ENCODE data around the gene KIAA1671.

The KIAA1671 gene

DNA sequence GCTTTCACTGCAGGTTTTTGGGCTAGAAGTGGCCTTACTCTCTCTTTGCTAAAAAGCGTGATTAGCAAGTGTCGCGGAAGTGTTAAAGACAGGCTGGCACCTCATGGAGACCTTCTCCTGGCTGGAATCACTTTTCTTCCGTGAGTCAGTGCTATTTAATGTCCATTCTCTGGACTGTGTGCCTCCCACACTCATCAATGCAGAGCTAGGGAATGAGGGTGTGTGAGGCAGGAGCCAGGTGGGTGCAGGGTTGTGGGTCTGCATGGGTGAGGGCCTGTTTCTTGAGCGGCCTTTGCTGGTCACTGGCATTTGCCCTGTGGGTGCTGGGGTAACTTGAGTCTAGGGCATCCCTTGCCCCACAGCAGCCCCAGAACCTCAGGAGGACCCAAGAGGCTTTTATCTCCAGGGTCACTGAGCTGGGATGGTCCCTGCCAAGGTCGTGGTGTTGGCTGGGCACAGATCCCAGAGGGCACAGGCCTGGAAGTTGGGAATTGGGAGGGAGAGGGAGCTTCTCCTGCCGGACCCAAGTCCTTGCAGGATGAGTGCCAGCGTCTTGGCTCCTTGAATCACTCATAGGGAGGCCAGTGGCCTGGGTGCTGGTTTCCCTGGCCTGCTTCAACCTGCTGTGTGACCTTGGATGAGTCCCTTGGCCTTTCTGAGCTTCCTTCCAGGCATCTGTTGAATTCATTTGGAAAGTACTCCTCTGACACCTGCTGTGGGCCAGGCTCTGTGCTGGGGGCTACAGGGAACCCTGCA lies 30.0 kb downstream of the KIAA1671 start:
- DNase-seq: no peak

GRCh38 chr22:24983151-24983550 lies 30.6 kb downstream of the KIAA1671 start:
- DNase-seq: no peak

DNA sequence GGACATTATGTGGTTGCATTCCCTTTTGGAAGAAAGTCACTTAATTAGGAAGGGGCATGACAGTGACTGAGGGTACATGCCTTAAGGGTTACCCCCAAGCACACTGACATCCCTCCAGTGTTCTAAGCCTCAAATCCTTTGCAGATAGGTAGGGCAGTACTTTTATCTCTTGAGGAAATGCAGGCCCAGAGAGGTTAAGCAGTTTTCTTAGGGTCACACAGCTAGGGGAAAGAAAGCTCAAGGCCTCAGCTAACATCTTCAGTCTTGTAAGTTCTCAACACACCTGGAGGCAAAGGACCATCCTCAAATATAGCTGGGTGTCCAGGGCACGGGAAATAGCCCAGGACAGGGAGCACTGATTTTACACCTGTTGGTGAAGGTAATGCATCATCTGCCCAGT lies 31.6 kb downstream of the KIAA1671 start:
- DNase-seq: no peak

GRCh38 chr22:24985826-24986214 lies 33.3 kb downstream of the KIAA1671 start:
- DNase-seq: no peak

GRCh38 chr22:24986816-24987215 lies 34.3 kb downstream of the KIAA1671 start:
- DNase-seq: no peak

DNA sequence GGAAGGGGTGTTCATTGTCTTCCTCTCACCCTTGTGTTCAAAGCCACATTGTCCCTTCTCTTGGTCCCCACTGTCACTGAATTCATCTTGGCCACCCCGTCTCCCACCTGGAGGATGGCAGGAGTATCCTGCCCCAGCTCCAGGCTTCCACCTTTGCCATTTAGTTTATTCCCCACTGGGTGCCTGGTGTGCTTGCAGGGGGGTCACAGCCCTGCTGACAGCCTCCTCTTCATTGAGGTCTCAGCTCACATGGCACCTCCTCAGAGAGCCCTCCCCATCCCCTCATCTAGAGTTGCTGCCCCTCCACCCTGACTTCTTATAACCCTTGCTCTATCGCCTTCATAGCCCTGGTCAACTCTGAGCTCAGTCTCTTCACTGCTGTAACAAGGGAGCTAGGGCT lies 36.6 kb downstream of the KIAA1671 start:
- DNase-seq: no peak

GRCh38 chr22:24989541-24989951 lies 37.0 kb downstream of the KIAA1671 start:
- DNase-seq: no peak

- DNase-seq: no peak
Observed at GRCh38 chr22:24990344-24990905, 37.9 kb downstream of the KIAA1671 start.

GRCh38 chr22:24992946-24993345 lies 40.4 kb downstream of the KIAA1671 start:
- no peak for DNase-seq

DNA sequence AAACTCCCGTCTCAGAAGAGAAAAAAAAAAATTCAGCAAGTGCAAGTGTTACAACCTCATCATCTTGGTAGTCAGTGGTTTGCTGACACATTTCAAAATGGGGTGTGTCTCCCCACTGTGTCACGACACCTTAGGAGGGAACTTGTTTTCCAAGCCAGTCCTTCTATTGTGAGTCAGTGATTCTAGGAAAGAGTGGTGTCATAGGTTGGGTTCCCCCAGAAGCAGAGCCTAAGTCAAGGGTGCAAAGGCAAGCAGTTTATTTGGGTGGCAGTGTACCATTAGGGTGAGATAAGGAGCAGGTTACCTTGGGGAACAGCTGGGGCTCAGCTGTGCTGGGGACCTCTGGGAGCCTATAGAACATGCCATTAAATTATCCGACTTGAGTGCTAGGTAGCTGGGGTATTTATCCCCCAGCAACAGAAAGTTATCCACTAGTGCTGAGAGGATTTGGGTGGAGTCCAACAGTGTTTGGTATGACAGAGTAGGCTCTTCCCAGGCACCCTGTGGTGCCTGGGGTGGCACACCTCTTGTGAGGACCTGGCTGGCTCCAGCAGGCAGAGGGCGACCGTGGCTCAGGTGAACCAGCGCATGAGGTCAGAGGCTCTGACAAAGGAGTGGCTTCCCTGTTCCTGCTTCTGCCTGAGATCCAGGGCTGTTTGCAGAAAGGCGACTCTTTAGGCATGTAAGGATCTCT lies 41.7 kb downstream of the KIAA1671 start:
- DNase-seq: peak; percentile 59

- no peak for DNase-seq
Observed at GRCh38 chr22:24995649-24996180, 43.2 kb downstream of the KIAA1671 start.

DNA sequence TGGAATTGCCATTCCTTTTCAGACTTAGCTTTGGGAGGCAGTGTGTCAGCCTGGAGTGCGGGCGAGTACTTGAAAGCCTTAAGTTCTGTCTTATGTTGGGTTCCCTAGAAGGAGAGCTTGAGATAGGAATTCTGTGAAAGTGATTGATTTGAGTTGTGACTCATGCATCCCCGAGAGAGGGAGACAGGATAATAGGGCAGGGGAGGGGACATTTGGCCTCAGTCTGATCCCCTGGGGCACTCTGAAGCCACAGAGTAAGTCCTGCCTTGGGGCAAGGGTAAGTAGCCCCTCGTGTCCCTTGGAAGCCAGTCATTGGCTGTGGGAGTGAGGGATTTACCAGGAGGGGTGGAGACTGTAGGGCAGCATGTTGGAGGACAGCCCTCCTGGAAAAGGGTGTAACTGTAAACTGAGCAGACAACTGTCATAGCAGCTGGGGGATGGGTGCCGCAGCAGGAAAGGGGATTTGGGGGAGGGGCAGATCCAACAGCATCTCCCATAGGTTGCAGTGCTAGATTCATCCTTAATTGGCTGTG lies 44.0 kb downstream of the KIAA1671 start:
- DNase-seq: no peak

GRCh38 chr22:24997023-24997422 lies 44.5 kb downstream of the KIAA1671 start:
- DNase-seq: no peak

DNA sequence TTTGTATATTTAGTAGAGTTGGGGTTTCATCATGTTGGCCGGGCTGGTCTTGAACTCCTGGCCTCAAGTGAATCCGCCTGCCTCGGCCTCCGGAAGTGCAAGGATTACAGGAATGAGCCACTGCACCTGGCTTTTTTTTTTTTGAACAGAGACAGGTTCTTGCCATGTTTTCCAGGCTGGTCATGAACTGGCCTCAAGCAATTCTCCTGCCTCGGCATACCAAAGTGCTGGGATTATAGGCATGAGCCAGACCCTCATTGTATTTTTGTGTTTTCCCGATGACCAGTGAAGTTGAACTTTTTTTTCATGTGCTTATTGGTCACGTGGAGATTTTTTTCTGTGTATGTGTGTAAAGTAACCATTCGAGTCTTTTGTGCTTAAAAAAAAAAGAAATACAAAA lies 48.2 kb downstream of the KIAA1671 start:
- DNase-seq: no peak

DNA sequence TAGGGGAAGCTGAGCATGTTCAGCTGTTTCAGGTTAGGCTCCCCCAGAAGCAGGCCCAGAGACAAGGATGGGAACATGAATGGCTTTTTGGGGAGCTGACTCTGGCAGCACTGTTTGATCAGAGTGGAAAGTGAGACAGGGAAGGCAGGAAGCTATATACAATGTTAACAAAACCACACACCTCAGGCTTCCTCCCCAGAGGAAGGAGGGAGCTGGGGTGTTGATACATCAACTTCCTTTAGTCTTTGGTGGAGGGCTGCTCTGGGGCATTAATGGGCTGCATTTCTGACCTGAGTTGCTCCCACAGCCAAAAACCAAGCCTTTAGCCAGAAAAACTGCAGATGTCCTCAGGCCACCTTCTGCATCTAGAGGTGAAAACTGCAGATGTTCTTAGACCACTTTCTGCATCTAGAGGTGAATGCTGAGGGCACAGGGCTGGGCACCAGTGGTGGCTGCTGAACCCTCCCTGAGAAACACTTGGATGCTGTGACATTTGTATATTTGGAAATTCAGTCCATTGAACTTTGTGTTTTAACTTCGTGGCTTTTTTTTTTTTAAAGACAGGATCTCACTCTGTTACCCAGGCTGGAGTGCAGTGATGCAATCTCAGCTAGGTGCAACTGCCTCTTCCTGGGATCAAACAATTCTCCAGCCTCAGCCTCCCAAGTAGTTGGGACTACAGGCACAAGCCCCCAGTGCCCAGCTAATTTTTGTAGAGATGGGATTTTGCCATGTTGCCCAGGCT lies 49.9 kb downstream of the KIAA1671 start:
- no peak for DNase-seq

GRCh38 chr22:25006354-25006753 lies 53.8 kb downstream of the KIAA1671 start:
- DNase-seq: no peak

DNA sequence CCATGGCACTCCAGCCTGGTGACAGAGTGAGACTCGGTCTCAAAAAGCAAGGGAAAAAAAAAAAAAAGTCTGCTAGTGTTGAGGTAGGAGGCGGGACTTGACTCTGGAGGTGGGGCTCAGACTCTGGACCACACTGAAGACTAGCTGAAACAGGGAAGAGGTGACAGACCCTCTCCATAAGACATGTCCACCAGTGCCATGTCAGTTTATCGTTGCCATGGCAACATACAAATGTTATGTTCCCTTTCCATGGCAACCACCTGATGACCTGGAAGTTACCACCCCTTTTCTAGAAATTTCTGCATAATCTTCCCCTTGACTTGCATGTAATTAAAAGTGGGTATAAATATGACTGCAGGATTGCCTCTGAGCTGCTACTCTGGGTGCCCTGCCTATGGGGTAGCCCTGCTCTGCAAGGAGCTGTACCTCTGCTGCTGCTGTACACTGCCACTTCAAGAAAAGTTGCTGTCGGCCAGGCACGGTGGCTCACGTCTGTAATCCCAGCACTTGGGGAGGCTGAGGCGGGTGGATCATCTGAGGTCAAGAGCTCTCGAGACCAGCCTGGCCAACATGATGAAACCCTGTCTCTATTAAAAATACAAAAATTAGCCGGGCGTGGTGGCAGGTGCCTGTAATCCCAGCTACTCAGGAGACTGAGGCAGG lies 55.1 kb downstream of the KIAA1671 start:
- DNase-seq: no peak

DNA sequence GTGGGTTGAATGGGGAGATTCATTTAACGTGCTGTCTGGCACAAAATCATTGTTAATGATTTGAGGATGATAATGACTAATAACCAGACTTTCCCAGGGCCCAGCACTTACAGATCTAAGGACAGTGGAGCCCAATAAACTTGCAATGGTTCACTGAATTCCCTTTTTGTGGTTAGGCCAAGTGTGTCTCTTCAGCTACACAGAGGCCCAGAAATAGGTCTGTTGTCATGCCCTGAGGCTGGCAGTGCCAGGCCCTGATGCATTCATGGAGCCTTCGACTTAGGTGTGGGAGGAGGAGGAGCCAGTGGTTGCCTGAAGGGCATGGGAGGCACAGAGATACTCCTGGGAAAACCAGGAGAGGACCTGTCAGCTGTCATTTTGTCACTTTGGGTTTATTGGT lies 56.1 kb downstream of the KIAA1671 start:
- DNase-seq: no peak

GRCh38 chr22:25012741-25013143 lies 60.2 kb downstream of the KIAA1671 start:
- no peak for DNase-seq

DNA sequence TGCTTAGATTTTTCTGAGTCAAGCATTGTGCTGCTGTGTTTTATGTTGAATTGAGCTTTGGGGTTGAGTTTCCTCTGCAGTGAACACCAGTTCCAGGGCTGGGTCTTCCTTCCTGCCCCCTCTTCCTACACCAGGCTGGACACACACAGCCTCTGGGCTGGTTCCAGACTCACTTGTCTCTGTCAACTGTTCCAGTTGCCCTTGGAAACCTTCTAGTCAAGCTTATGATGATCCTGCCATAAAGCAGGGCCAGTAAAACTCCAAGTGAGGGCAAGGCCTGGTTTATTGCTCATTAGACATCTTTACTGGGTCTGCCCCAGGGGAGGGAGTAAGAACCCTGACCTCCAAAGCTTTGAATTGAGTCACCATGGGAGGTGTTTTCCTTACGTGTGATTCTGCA lies 61.1 kb downstream of the KIAA1671 start:
- DNase-seq: no peak

- no peak for DNase-seq
Observed at GRCh38 chr22:25014896-25015755, 62.6 kb downstream of the KIAA1671 start.

Measured in stimulated activated CD8-positive, alpha-beta memory T cell treated with anti-CD3 and anti-CD28 coated beads, Interleukin-4, amount 100 ng/mL, for 48 hours (primary cell).